ENCODE data around the gene SAFB. TPM values are rescaled to one million over a fixed set of nuclear protein-coding genes. Genes with fewer than 3 reads are reported as not detected.
A peak's percentile ranks its signal among the peaks of the same experiment; 100 is the strongest.
"Not testable (repeated sequence)": the region's sequence is repeated elsewhere in the genome, so short reads cannot be mapped to it uniquely, and the experiment has no call there.

SAFB gene
- total RNA-seq, 1 experiment from 2014 or later, result 68.7 TPM

DNA sequence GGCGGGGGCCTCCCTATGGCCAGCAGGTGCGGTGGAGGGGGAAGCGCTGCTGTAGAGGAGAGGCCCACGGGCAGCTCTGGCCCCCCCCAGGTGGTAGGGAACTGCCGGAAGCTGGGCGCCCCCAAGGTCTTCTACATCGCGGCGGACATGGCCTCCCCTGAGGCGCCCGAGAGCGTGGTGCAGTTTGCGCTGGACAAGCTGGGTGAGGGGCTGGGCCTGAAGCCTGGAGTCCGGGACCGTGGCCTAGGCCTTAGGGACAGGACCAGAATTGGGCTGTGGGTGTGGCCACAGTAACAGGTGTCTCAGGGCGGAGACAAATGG lies 63.4 kb downstream of the SAFB start:
- no peaks in the 10 kb centered on the region for H3K4me1 ChIP-seq (replicated peaks; ENCODE audit: insufficient read depth)
- 0 out of 2 replicates have a peak, but pooled peaks cover 8% of the 10 kb centered on the region for H3K36me3 ChIP-seq (ENCODE audit: low read depth)
- no peaks in the 10 kb centered on the region; the same call in 1 of the 2 replicates for H4K20me1 ChIP-seq (ENCODE audit: insufficient read depth)
- TSS peak; percentile 48 for BruUV-seq (replicated peaks)
- CTCF ChIA-PET, result interaction anchor here (1.4 kb wide), 1 partner anchor 63 kb away, joined by 7 read pairs; the partner anchor contains the start of genes SAFB and SAFB2
- H3K79me2 ChIP-seq (ENCODE audit: low read depth), result peaks cover 12% of the 10 kb centered on the region
- peaks cover 11% of the 10 kb centered on the region; the same call in 1 of the 2 replicates for H3F3A ChIP-seq (ENCODE audit: insufficient read depth, low read depth)
- H3K9me3 ChIP-seq (ENCODE audit: insufficient read depth, low read depth), result no peaks in the 10 kb centered on the region
- intact Hi-C loops (cut with micrococcal nuclease; ENCODE audit: unreplicated experiment), result no loop called here
- H3K9me2 ChIP-seq (ENCODE audit: insufficient read depth), result no peaks in the 10 kb centered on the region
- POLR2A ChIA-PET (ENCODE audit: unreplicated experiment), result interaction anchor here (0.7 kb wide), 1 partner anchor 38 kb away, joined by 3 read pairs; no protein-coding TSS in a partner anchor
- H2AFZ ChIP-seq, result no peak overlapping the region
- peak overlapping the region; percentile 62; the same call in 1 of the 2 replicates for H3K4me3 ChIP-seq
- peak overlapping the region; percentile 56 for H3K4me2 ChIP-seq
- TF ChIP-seq EZH2 (IDR thresholded peaks at IDR 0.05; ENCODE audit: low read depth), result no peak
- TF ChIP-seq, protein P1, sequence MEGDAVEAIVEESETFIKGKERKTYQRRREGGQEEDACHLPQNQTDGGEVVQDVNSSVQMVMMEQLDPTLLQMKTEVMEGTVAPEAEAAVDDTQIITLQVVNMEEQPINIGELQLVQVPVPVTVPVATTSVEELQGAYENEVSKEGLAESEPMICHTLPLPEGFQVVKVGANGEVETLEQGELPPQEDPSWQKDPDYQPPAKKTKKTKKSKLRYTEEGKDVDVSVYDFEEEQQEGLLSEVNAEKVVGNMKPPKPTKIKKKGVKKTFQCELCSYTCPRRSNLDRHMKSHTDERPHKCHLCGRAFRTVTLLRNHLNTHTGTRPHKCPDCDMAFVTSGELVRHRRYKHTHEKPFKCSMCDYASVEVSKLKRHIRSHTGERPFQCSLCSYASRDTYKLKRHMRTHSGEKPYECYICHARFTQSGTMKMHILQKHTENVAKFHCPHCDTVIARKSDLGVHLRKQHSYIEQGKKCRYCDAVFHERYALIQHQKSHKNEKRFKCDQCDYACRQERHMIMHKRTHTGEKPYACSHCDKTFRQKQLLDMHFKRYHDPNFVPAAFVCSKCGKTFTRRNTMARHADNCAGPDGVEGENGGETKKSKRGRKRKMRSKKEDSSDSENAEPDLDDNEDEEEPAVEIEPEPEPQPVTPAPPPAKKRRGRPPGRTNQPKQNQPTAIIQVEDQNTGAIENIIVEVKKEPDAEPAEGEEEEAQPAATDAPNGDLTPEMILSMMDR (conservative IDR thresholded peaks at IDR 0.05), result no peak
- no peak for DNase-seq
- no peaks in the 10 kb centered on the region for H3K27me3 ChIP-seq (ENCODE audit: insufficient read depth, low read depth)
- H3K27ac ChIP-seq, result no peak overlapping the region

DNA sequence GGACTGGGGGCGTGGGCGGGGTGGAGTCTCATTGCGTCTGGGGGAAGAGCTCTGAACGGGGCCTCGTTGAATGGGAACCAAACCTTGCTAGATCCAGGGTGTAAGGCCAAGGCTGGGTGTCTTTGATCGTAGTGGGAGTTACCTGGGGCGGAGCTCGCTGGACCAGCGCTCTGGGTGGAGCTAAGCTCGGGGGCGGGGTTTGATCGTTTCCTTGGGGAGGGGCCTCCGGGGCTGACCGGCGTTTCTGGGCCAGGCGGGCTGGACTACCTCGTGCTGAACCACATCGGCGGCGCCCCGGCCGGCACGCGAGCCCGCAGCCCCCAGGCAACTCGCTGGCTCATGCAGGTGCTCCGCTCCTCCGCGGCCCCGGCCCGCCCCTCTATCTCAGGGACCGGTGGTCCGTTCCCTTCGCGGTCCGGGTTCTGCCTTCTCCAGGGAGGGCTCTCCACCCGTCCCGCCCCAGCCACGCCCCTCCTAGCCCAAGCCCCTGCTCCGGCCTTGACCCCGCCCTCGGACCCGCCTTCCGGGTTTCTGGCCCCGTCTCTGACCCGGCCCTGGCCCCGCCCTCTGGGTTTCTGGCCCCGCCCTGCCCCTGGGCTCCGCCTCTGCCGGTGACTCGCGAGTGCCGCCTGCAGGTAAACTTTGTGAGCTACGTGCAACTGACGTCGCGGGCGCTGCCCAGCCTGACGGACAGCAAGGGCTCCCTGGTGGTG lies 63.9 kb downstream of the SAFB start:
- DNase-seq, result peak; percentile 70 to 97
- ChIA-PET POLR2A (ENCODE audit: unreplicated experiment) (interaction anchor here (0.6 to 0.7 kb wide), 5 partner anchors 22 to 685 kb away, joined by 3 to 19 read pairs (median 3); no protein-coding TSS in a partner anchor), CTCF (interaction anchor here (0.6 to 1.4 kb wide), 6 partner anchors 64 to 634 kb away, joined by 3 to 7 read pairs (median 4); partner anchors contain the start of genes SAFB and SAFB2)
- intact Hi-C loops (cut with micrococcal nuclease; ENCODE audit: unreplicated experiment), result no loop called here
- Histone ChIP-seq H3K36me3 (ENCODE audit: low read depth) (0 out of 2 replicates have a peak, but pooled peaks cover 9% of the 10 kb centered on the region), H3F3A (ENCODE audit: insufficient read depth, low read depth) (peaks cover 11% of the 10 kb centered on the region), H3K4me3 (peak overlapping the region; percentile 62), H3K4me1 (replicated peaks; ENCODE audit: insufficient read depth) (no peaks in the 10 kb centered on the region), H3K27ac (no peak overlapping the region), H3K4me2 (peak overlapping the region; percentile 56), H3K79me2 (ENCODE audit: low read depth) (peaks cover 17% of the 10 kb centered on the region), H3K9me2 (ENCODE audit: insufficient read depth) (no peaks in the 10 kb centered on the region), H2AFZ (peak overlapping the region; percentile 74; the same call in 1 of the 2 replicates), H3K9me3 (ENCODE audit: insufficient read depth, low read depth) (no peaks in the 10 kb centered on the region), H4K20me1 (ENCODE audit: insufficient read depth) (peaks cover 4% of the 10 kb centered on the region), H3K27me3 (ENCODE audit: insufficient read depth, low read depth) (no peaks in the 10 kb centered on the region)
- BruUV-seq (replicated peaks), result no TSS peak
- TF ChIP-seq, protein P1 (conservative IDR thresholded peaks at IDR 0.05), result peak; percentile 71
- TF ChIP-seq EZH2 (IDR thresholded peaks at IDR 0.05; ENCODE audit: low read depth), result no peak

- Histone ChIP-seq H2AFZ (no peak overlapping the region), H4K20me1 (ENCODE audit: insufficient read depth) (peaks cover 12% of the 10 kb centered on the region), H3K4me2 (peak overlapping the region; percentile 5; the same call in 1 of the 2 replicates), H3K27ac (no peak overlapping the region), H3K4me1 (replicated peaks; ENCODE audit: insufficient read depth) (no peaks in the 10 kb centered on the region), H3F3A (ENCODE audit: insufficient read depth, low read depth) (peaks cover 16% of the 10 kb centered on the region), H3K9me3 (ENCODE audit: insufficient read depth, low read depth) (no peaks in the 10 kb centered on the region), H3K79me2 (ENCODE audit: low read depth) (peaks cover 25% of the 10 kb centered on the region), H3K9me2 (ENCODE audit: insufficient read depth) (no peaks in the 10 kb centered on the region), H3K36me3 (ENCODE audit: low read depth) (0 out of 2 replicates have a peak, but pooled peaks cover 9% of the 10 kb centered on the region), H3K4me3 (no peak overlapping the region; the same call in 1 of the 2 replicates), H3K27me3 (ENCODE audit: insufficient read depth, low read depth) (no peaks in the 10 kb centered on the region)
- intact Hi-C loops (cut with micrococcal nuclease; ENCODE audit: unreplicated experiment), result no loop called here
- POLR2A ChIA-PET (ENCODE audit: unreplicated experiment), result interaction anchor here (0.6 to 0.7 kb wide), 3 partner anchors 23 to 686 kb away, joined by 3 to 19 read pairs (median 10); no protein-coding TSS in a partner anchor
- DNase-seq, result no peak
- no peak for TF ChIP-seq EZH2 (IDR thresholded peaks at IDR 0.05; ENCODE audit: low read depth)
- TF ChIP-seq, protein P1 (conservative IDR thresholded peaks at IDR 0.05), result no peak; the same call in 1 of the 2 replicates
- no TSS peak for BruUV-seq (replicated peaks)
- CTCF ChIA-PET, result interaction anchor here (0.6 to 1.4 kb wide), 7 partner anchors 65 to 635 kb away, joined by 3 to 14 read pairs (median 5); partner anchors contain the start of genes SAFB and SAFB2
Observed at GRCh38 chr19:5687360-5688198, 64.7 kb downstream of the SAFB start.

GRCh38 chr19:5688262-5688881 lies 65.5 kb downstream of the SAFB start:
- CTCF ChIA-PET, result interaction anchor here (0.6 kb wide), 1 partner anchor 152 kb away, joined by 14 read pairs; no protein-coding TSS in a partner anchor
- POLR2A ChIA-PET (ENCODE audit: unreplicated experiment), result not testable (repeated sequence)

More at GRCh38 chr19:5688262-5688881, 65.5 kb downstream of the SAFB start:
- H3K27ac ChIP-seq; H3K4me2 ChIP-seq; H3K36me3 ChIP-seq (ENCODE audit: low read depth); H3K4me3 ChIP-seq; H3K4me1 ChIP-seq (replicated peaks; ENCODE audit: insufficient read depth); H3K9me2 ChIP-seq (ENCODE audit: insufficient read depth); BruUV-seq (replicated peaks); H3K27me3 ChIP-seq (ENCODE audit: insufficient read depth, low read depth); H3K9me3 ChIP-seq (ENCODE audit: insufficient read depth, low read depth); DNase-seq; H2AFZ ChIP-seq; intact Hi-C loops (cut with micrococcal nuclease; ENCODE audit: unreplicated experiment): not testable (repeated sequence)
- H3K79me2 ChIP-seq (ENCODE audit: low read depth), result peaks cover 33% of the 10 kb centered on the region
- peaks cover 20% of the 10 kb centered on the region for H4K20me1 ChIP-seq (ENCODE audit: insufficient read depth)
- peaks cover 22% of the 10 kb centered on the region for H3F3A ChIP-seq (ENCODE audit: insufficient read depth, low read depth)

Data from PC-9 (cell line).